HuH-7 (cell line): ENCODE data around the gene BORCS5.
"Not testable (repeated sequence)": the region's sequence is repeated elsewhere in the genome, so short reads cannot be mapped to it uniquely, and the experiment has no call there.

Source experiments
- DNase-seq: peaks from one replicate; pipeline ENCODE4 v3.0.0; 2011; ENCODE audit warnings: low spot score

The BORCS5 gene

DNA sequence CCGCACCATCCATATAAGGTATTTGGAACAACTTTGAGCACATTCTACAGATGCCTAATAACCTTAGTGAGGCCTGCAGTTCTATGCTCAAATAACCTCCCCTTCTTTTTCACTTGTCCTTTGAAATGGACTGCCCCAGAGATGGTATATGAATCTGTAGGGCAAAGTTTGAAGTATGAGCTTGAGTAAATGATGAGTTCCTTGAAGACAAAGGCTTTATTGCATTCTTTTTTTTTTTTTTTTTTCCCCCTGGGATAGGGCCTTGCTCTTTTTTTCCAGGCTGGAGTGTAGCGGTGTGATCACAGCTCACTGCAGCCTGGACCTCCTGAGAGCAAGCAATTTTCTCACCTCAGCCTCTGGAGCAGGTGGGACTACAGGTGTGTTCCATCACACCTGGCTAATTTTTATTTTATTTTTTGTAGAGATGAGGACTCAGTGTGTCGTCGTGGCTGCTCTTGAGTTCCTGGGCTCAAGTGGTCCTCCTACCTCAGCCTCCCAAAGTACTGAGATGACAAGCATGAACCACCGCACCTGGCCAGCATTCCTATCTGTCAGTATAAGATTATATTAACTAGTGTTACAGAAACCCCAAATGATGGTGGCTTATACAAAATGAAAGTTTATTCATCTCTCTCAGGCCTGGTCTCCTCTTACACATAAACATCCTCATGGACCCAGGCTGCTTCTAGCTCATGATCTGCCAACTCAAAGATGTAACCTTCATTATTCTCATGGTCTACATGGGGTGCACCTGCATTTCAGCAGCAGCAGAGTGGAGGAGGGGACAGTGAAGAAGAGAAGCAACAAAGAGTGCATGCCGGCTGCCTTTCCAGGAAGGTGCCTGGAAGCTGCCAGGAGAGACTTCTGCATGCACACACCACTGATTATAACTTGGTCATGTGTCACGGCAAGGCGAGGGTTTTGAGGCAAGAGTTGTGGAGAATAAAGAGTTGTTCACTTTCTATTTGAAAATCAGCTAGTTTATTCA is 104.4 kb downstream of the BORCS5 start:
- DNase-seq = no peak

DNA sequence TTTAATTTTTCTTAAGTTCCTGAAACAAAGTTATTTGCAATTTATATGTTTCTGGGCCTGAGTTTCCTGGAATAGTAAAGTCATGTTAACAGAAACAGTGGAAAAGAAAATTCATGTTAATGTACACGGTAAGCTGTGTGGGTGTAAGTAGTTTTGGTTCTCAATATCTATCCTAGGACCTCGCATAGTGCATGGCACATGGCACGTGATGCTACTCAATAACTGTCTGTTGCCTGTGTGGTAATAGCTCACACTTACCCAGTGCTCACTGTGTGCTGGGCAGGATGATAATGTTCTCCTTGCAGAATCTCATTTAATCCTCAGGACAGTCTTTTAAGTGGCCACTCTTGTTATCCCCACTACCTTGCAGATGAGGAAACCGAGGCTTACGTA is 105.0 kb downstream of the BORCS5 start:
- no peak for DNase-seq

DNA sequence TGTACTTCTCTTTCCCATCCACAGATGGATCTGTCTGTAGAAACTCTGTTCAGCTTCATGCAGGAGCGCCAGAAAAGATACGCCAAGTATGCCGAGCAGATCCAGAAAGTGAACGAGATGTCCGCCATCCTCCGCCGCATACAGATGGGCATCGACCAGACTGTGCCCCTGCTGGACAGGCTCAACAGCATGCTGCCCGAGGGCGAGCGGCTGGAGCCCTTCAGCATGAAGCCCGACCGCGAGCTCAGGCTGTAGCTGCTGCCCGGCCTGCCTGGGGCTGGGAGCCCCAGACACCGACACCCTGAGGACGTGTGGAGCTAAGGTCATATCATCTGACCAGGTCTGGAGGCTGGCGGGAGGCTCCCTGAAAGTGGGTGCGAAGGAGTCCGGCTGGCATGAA is 108.6 kb downstream of the BORCS5 start:
- no peak for DNase-seq

GRCh38 chr12:12466157-12466556 is 109.3 kb downstream of the BORCS5 start:
- DNase-seq = no peak

DNA sequence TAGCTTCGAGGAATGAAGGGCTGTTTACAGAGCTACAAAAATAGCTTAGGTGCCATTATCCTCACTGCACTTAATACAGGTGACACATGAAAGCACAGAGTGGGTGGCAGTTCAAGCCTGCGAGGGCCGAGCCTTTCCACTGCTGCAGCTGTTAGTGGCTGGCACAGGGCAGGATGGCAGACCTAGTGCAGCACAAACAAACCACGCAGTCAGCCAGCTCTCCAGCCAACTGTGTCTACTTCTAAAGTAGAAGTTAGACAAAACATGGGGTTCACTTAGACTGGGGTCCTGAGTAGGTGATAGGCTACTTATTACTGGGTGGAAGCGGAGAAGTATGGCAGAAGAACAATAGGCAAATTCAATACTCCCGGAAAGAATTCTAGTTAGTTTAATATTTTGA is 110.4 kb downstream of the BORCS5 start:
- no peak for DNase-seq

- DNase-seq = no peak
Measured at GRCh38 chr12:12467688-12468261, 110.9 kb downstream of the BORCS5 start.

DNA sequence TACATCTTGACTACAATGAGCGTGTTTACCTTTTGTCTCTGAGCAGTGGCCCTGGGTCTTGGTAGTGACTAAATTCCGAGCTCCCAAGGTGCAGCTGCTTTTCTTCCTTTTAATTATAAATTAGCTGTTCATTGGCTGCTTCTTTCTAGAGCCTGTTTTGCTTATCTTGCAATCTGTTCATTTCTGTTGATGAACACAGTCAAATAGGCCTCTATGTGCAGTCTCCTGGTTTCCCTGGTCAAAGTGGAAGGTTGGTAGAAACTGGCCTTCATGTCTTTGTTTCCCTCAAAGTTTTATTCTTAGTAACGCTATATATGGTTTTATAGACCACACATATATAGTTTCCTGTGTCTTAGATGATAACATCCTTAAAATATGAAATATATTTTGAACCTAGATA is 111.7 kb downstream of the BORCS5 start:
- DNase-seq = no peak

DNA sequence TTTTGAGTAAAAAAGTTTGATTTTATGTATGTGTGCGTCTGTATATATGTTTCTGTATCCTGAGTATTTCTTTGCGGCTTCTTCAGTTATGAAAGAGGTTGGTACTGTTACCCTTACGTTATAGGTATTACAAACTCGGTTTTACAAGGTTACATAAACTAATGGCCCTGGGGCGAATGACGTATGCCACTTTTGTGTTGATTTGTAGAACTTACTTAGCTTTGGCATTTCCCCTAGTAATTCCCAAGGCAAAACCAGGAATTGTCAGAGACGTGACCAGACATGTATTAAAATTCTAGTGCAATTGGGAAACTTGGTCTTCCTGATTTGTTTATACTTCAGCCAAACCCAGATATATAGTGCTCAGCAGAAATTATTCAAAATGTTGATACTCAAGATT is 112.5 kb downstream of the BORCS5 start:
- DNase-seq = no peak

- DNase-seq = no peak
Measured at GRCh38 chr12:12470751-12471306, 114.0 kb downstream of the BORCS5 start.

GRCh38 chr12:12471982-12472961 is 115.4 kb downstream of the BORCS5 start:
- DNase-seq = not testable (repeated sequence)

DNA sequence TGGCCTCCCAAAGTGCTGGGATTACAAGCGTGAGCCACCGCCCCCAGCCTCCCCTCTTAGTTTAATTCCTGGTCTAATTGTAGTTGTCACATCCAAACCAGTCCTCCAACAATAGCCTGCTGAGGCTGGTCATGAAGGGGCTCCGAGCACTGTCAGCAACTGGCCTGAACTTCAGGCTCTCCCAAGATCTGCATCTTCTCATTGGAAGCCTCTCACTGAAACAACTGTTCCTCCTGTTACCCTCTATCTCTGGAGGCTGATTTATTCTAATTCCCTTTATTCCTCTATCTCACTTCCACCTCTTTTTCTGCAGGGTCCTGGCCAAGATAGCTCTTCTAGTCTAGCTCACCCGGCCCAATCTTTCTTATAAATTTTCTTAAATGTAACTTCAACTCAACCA is 116.3 kb downstream of the BORCS5 start:
- no peak for DNase-seq

DNA sequence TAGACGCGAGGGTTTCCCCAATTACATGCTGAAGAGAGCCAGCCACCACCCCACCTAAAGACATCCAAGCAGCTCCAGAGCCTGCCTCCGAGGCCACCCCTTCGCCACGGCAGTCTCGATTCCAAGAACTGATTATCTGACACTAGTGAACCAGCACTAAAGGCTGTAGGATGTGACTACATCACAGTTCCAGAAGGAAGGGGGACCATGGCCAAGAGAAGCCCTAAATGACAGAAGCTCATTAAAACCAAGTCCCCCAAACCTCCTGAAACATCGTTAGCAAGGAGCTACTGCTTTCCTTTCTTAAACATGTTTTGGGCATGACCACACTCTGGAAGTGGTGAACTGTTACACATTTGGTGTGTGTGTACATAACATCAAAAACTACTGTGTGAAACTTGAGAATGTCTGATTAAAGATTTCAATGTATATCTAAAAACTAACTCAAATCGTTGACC is 117.6 kb downstream of the BORCS5 start:
- no peak for DNase-seq

DNA sequence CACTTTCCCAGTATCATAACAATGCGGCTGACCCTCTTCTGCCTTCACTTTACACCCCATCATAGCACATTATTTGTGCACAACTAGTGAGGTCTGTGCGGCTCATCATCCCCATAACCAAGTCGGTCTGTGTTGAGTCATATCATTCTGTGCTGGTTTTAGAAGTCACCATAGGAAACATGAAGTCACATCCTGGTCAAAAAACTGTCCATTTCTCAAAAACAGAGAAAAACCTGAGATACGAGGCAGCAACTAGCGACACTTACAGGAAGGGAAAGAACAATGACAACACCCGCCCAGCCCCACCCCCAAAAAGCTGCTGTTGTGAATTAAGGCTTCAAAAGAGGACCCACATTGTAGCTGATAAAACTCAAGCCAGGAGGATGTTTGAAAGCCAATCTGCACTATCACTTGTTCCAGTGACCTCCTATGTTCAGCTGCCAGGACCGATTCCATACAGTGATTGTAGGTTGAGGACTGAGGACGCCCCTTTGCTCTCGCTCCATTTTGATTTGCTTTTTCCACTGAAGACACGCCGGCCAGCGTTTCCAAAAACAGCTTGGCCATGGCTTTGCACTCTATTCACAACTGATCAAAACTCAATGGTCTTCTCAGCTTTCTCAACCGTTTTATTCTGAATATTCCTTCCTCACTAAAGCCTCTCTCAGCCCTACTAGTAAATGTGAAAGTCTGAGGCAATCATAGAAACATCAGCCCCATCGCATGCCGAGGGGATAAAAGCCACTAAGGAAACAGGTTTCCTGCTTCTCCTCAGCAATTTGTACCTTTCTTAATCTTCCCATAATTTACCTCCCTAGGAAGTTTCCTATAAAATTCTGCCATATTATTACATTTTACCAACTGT is 118.3 kb downstream of the BORCS5 start:
- DNase-seq = no peak

GRCh38 chr12:12476857-12477531 is 120.1 kb downstream of the BORCS5 start:
- DNase-seq = no peak

GRCh38 chr12:12477532-12477890 is 120.6 kb downstream of the BORCS5 start:
- no peak for DNase-seq

DNA sequence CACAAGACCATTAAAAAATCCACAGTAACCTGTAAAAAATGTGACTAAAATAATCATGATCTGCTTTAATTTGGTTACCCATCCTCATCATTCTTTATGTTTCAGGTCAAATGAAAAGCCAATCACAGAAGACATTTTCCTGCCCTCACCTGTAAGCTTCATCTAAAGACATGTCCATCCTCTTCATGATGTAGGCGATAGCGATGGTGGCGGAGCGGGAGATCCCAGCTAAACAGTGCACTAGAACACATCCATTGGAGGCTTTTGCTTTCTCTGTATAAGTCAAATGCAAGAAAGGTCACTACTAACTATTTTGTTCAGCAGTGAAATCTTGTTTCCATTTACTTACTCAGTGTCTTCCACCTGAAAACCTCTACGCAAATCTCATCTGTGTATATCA is 123.2 kb downstream of the BORCS5 start:
- DNase-seq = no peak

GRCh38 chr12:12481631-12482030 is 124.8 kb downstream of the BORCS5 start:
- DNase-seq = no peak

GRCh38 chr12:12482150-12482761 is 125.4 kb downstream of the BORCS5 start:
- DNase-seq = no peak

- DNase-seq = no peak
Measured at GRCh38 chr12:12482959-12483358, 126.1 kb downstream of the BORCS5 start.

- DNase-seq = no peak
Measured at GRCh38 chr12:12483438-12483837, 126.6 kb downstream of the BORCS5 start.
